Epithelial cell of esophagus (primary cell): ENCODE measurements around the gene WASF3.

Experiments used
- DNase-seq: peaks from one replicate; pipeline ENCODE4 v3.0.0; 2010; ENCODE audit warnings: low read depth
- H3K4me3 ChIP-seq: 2 replicates; pipeline ENCODE4 v1.5.1; 2011; ENCODE audit warnings: mild to moderate bottlenecking, low read length, control low read depth
- CTCF ChIP-seq: IDR thresholded peaks from 2 replicates; pipeline ENCODE4 v1.5.1; 2011; ENCODE audit warnings: low read depth, mild to moderate bottlenecking, low read length, control low read depth, inconsistent platforms; ENCODE audit not compliant: insufficient read depth; ENCODE audit errors: missing control alignments

Gene WASF3

GRCh38 chr13:26709461-26709860 lies 152.0 kb downstream of the WASF3 start:
- no peak for DNase-seq
- no peak overlapping the region for H3K4me3 ChIP-seq
- TF ChIP-seq CTCF = no peak

GRCh38 chr13:26710166-26710565 lies 152.7 kb downstream of the WASF3 start:
- no peak for DNase-seq
- TF ChIP-seq CTCF = no peak
- no peak overlapping the region for H3K4me3 ChIP-seq

GRCh38 chr13:26711211-26711610 lies 153.7 kb downstream of the WASF3 start:
- TF ChIP-seq CTCF = no peak
- H3K4me3 ChIP-seq = no peak overlapping the region
- no peak for DNase-seq

- no peak overlapping the region for H3K4me3 ChIP-seq
- no peak for TF ChIP-seq CTCF
- no peak for DNase-seq
Observed at GRCh38 chr13:26713341-26713740, 155.9 kb downstream of the WASF3 start.

GRCh38 chr13:26716984-26717383 lies 159.5 kb downstream of the WASF3 start:
- no peak for DNase-seq
- no peak for TF ChIP-seq CTCF

GRCh38 chr13:26718146-26718545 lies 160.7 kb downstream of the WASF3 start:
- no peak for TF ChIP-seq CTCF
- DNase-seq = no peak
- no peak overlapping the region for H3K4me3 ChIP-seq

More at GRCh38 chr13:26716984-26717383, 159.5 kb downstream of the WASF3 start:
- H3K4me3 ChIP-seq = no peak overlapping the region

GRCh38 chr13:26718872-26719271 lies 161.4 kb downstream of the WASF3 start:
- no peak for DNase-seq
- no peak overlapping the region for H3K4me3 ChIP-seq
- TF ChIP-seq CTCF = no peak
